SIG-M5 treated with dmso at 0.1 percent for 504 hours (cell line): ENCODE results near the gene PAXIP1.
A peak's percentile ranks its signal among the peaks of the same experiment; 100 is the strongest.

Experiments used
- DNase-seq: peaks from one replicate; lab custom pipeline; 2025; ENCODE audit not compliant: unreplicated experiment; lab: John Stamatoyannopoulos, UW

PAXIP1 gene

GRCh38 chr7:154914308-154914995, 88.5 kb downstream of the PAXIP1 start:
- DNase-seq, result no peak

DNA sequence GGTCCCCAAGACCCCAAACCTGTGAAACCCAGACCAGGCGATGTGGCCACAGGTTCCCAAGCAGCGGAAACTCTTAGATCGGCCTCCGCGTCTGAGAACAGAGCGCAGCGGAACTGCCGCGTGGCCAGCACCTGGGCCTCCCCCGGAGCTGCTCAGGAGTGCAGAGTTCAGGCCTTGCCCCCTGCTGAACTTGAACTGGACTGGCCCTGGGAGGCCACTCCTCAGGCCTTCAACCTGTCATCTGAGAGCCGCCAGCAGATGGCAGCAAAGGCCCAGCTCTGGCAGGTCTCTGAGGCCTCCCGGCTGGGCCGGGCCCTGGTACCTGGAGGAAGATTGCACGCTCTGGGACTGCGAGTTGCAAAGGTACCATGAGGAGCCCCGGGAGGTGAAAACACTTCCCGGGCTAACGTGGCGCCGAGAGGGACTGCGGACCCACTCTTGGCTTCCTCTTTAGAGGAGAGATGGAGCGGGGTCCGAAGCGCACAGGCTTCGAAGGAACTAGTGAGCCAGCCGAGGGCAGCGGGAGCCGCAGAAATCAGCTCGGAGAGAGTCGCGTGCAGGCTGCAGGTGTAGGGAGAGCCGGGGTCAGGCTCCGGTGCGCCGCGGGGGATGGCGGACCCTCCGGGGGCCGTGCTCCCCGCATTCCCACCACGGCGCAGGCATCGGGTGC, 89.2 kb downstream of the PAXIP1 start:
- DNase-seq, result peak; percentile 52

DNA sequence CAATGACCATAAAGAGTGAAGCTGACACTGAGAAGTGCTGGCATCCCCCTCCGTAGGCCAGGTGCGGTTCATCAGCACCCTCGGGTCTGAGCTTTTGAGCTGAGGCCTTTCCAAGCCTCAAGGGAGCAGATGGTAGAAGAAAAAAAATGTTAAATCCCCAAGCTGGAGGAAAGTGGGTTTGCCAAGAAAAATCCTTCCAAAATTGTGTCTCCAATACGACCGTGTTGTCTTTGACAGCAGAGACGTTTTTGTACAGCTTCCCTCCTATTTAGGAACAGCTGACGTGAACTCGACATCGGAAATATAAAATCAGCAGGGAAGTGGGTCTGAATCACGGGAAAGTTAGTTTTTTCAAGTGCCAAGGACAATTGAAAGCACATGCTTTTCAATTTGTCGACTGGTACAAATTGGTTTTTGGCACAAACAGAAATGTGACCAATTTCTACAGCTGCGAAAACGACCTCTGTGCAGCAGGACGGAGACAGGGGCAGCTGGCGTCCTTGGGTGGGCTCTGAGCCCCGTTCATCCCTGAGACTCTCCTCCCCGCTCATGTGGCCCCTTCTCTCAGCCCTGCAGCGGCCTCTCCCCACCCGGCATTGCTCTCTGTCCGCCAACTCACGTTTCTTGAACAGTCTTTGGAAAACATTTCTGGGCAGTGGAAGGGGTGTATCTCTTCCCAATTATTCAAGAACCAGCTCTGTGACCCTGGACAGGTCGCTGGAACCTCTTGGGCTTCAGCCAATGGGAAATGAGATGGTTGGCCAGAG, 89.9 kb downstream of the PAXIP1 start:
- no peak for DNase-seq

DNA sequence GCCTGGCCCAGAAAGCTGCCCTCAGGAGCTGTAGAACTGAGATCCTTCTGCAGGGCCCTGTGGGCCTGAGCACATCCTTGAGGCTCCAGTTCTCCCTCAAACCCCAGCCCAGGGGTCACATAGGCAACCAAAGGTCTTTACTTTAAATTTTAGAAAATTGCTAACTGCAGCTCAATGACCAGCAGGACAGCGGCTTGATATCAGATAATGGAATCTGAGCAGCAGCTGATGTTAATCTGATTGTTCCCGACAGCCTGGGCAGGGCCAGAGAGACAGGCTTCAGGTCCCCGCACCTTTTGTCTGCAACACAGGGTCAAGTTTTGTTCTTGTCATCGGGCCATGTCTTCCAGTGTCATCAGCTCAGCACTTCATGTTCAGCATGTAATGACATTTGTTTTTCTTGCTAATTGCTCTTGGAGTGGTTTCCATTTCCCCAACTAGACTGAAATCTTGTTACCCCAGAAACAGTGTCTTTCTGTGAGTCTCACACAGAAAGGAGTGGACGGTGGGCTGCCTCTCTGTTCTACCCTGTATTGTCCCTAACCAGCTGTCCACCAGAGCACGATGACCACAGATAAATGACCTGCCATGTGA, 91.0 kb downstream of the PAXIP1 start:
- DNase-seq, result no peak

- DNase-seq, result no peak
These were observed 91.5 kb downstream of the PAXIP1 start for GRCh38 chr7:154911411-154911810.

GRCh38 chr7:154910977-154911376, 91.9 kb downstream of the PAXIP1 start:
- DNase-seq, result no peak

- no peak for DNase-seq
These were observed 92.8 kb downstream of the PAXIP1 start for GRCh38 chr7:154910125-154910524.

- DNase-seq, result no peak
These were observed 93.5 kb downstream of the PAXIP1 start for GRCh38 chr7:154909241-154910105.

GRCh38 chr7:154907651-154908620, 95.0 kb downstream of the PAXIP1 start:
- no peak for DNase-seq

GRCh38 chr7:154906736-154907355, 96.1 kb downstream of the PAXIP1 start:
- no peak for DNase-seq

DNA sequence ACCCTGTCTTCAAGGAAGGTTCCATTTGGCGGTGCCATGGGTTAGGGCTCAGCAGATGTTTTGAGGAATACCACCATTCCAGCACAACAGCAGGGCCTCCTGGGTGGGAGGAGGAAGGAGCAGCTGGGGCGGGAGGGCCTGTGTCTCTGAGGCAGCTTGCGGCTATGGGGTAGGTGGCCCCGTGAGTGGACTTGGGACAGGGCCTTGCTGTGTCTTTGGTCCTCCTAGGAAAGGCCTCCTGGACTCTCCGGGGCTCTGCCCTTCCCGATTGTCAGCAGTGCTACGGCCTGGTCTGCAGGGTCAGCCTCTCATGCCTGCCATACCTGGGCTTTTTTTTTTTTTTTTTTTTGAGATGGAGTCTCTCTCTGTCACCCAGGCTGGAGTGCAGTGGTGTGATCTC, 96.7 kb downstream of the PAXIP1 start:
- no peak for DNase-seq

DNA sequence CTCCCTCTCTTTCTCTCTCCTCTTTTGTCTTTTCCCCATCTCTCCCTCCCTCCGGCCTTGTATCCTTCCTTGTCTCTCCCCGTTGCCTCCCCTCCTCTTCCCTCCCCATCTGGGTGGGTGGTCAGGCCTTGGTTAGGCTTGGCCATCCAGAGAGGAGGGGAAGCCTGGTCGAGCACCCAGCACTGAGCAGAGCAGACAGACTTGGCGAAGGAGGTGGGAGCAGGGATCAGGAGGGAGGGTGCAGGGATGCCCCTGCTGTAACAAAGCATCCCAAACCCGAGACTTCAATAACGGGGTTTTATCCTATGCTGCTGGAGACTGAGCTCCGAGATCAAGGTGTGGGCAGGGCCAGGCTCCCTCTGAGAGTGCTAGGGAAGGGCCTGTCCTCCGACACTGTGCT, 97.3 kb downstream of the PAXIP1 start:
- no peak for DNase-seq

DNA sequence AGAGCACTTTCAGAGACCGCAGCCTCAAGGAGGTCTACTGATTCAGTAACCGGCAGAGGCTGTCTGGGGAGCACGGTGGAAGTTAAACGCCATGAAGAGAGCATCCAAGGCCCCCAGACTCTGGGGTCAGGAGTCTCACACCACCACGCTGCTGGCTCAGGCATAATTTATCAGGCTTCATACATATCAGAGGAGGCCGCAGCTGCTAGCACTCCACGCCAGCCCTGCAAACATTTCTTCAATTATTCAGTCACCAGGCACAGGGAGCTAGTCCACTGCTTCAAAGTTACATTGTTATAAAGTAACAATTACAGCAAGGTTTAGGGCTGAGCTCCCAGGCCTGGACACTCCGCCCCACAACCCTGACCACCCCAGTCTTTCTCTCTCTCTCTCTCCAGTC, 97.8 kb downstream of the PAXIP1 start:
- DNase-seq, result no peak

GRCh38 chr7:154903083-154903731, 99.7 kb downstream of the PAXIP1 start:
- DNase-seq, result no peak

GRCh38 chr7:154902600-154903082, 100.3 kb downstream of the PAXIP1 start:
- no peak for DNase-seq

DNA sequence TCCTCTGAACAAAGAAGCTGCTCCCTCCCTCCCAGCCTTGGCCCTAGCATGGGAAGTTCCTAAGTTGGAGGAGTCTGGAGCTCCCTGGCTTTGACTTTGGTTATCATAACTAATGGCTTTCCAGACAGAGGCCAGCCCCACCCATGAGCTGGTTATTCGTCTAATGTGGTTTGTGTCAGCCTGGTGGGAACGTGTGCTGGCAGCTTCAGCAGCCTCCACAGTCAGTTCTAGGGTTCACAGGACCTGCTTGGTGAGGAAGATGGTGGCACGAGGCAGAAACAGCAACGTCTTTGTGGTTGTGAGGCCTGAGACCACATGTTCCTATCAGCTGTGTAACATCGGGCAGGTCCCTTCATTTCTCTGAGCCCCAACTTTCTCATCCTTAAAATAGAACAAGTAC, 103.1 kb downstream of the PAXIP1 start:
- DNase-seq, result no peak

DNA sequence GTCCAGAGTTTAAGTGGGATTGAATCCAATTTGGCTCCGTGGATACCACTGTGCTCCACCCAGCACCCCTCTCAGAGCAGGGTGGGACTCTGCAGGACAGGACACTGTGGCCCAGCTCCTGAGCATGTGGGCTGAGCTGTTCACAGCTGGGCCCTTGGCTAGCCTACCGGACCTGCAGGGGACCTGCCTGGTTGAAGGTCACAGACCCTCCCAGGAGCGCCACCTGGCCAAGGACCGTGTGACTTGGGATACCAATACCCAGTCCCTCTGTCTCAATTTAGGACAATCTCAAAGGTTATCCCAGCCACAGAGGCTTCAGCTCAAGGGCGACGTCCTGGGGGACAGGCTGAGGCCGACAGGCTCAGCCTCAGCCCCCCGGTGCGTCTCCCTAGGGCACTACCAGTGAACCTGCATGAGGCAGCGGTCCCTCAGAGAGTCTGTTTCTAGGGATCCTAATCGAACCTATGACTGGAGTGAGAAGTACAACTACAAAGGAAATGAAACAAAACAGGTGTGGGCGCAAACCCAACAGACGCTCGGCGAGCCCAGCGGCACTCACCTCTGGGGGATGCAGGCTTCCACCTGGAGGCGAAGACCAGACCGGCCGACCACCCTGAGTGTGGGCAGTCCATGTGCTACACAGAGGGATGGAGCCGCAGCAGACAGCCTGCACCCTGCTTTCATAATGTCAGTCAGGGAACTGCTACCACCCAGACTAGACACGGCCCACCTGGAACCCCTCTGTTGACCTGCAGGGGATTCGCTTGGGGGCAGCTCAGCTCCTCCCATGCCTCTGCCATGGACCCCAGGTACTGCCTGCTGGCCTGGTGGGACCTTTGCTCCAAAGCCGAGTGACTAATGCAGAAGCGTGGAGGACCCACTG, 103.7 kb downstream of the PAXIP1 start:
- DNase-seq, result no peak

GRCh38 chr7:154896076-154896475, 106.8 kb downstream of the PAXIP1 start:
- DNase-seq, result no peak
